B cell (primary cell): ENCODE data around the gene IER3. TPM values are rescaled to one million over a fixed set of nuclear protein-coding genes. Genes with fewer than 3 reads are reported as not detected.

ENCODE experiments used
- ATAC-seq: fragments of 200-7000 bp; cut with Tn5 transposase; one replicate; pipeline ENCODE4 v1.10.0; 2021; ENCODE audit warnings: low read depth, mild to moderate bottlenecking, moderate number of reproducible peaks, moderate library complexity
- CTCF ChIA-PET: fragments of 350-600 bp; sonication (Branson Sonifier 250); formaldehyde crosslinking; loops from one replicate; lab custom pipeline; 2021; ENCODE audit warnings: antibody characterized with exemption, inconsistent platforms; lab: Charles Lee
- POLR2A ChIA-PET: fragments of 350-600 bp; sonication (Branson Sonifier 250); formaldehyde crosslinking; loops from one replicate; lab custom pipeline; 2021; ENCODE audit warnings: antibody characterized with exemption; lab: Charles Lee
- DNase-seq: peaks from one replicate; pipeline ENCODE4 v3.0.0; 2013
- H2AFZ ChIP-seq: 2 replicates; pipeline ENCODE4 v1.6.1; 2012; ENCODE audit warnings: mild to moderate bottlenecking, low read depth, low read length; ENCODE audit not compliant: insufficient read depth, poor library complexity, severe bottlenecking
- H3K27ac ChIP-seq, 2 donors: 1 replicate in 1 of 2; 2 replicates in 1 of 2; pipeline ENCODE4 v1.5.1; 2012 to 2013; ENCODE audit warnings: low read length in 2 of 2, mild to moderate bottlenecking in 2 of 2, moderate library complexity in 1 of 2
- H3K27me3 ChIP-seq, 4 experiments: fragments of 200-600 bp in 1 of 4; sonication (generic) in 1 of 4; replicated peaks in 1 of 4; 1 replicate in 2 of 4; 2 replicates in 2 of 4; pipeline versions ENCODE4 v1.6.1 to v1.7.0; 2013 to 2016; ENCODE audit warnings: low read length in 3 of 4, mild to moderate bottlenecking in 2 of 4, mixed read lengths in 1 of 4, moderate library complexity in 1 of 4; ENCODE audit not compliant: insufficient read depth in 4 of 4, control insufficient read depth in 3 of 4; ENCODE audit errors: control extremely low read depth in 1 of 4
- H3K36me3 ChIP-seq, 2 experiments: replicated peaks in 1 of 2; 1 replicate in 1 of 2; 2 replicates in 1 of 2; pipeline versions ENCODE4 v1.6.1 to v1.7.1; 2013; ENCODE audit warnings: low read length in 1 of 2; ENCODE audit not compliant: insufficient read depth in 2 of 2, control insufficient read depth in 1 of 2; ENCODE audit errors: control extremely low read depth in 1 of 2, extremely low read depth in 1 of 2
- H3K4me1 ChIP-seq, 2 donors: fragments of 200-600 bp in 1 of 2; sonication (generic) in 1 of 2; 1 replicate in 1 of 2; 2 replicates in 1 of 2; pipeline versions ENCODE4 v1.5.1 to v1.6.1; 2013 to 2017; ENCODE audit warnings: low read length in 2 of 2; ENCODE audit not compliant: control insufficient read depth in 2 of 2, insufficient read depth in 2 of 2
- H3K4me2 ChIP-seq: replicated peaks from 2 replicates; pipeline ENCODE3; 2012; ENCODE audit warnings: mild to moderate bottlenecking, low read depth, low read length; ENCODE audit not compliant: poor library complexity, severe bottlenecking
- H3K4me3 ChIP-seq, 5 experiments: fragments of 200-600 bp in 1 of 5; sonication (generic) in 1 of 5; 1 replicate in 3 of 5; 2 replicates in 2 of 5; pipeline versions ENCODE4 v1.5.1 to v1.7.0; 2011 to 2016; ENCODE audit warnings: low read length in 4 of 5, mild to moderate bottlenecking in 4 of 5, low read depth in 2 of 5, control low read depth in 1 of 5, moderate library complexity in 1 of 5; ENCODE audit not compliant: insufficient read depth in 1 of 5; ENCODE audit errors: control extremely low read depth in 1 of 5, extremely low read depth in 1 of 5
- H3K79me2 ChIP-seq: fragments of 200-600 bp; sonication (generic); one replicate; pipeline ENCODE4 v1.6.0; 2016; ENCODE audit warnings: low read length; ENCODE audit not compliant: control insufficient read depth, insufficient read depth
- H3K9ac ChIP-seq: fragments of 200-600 bp; sonication (generic); 2 replicates; pipeline ENCODE4 v1.6.1; 2017; ENCODE audit warnings: mild to moderate bottlenecking, low read length, moderate library complexity
- H3K9me3 ChIP-seq, 3 donors: one replicate each; pipeline versions ENCODE4 v1.6.1 to v1.7.1; 2013; ENCODE audit warnings: low read length in 2 of 3; ENCODE audit not compliant: control insufficient read depth in 2 of 3, insufficient read depth in 1 of 3; ENCODE audit errors: control extremely low read depth in 1 of 3
- H4K20me1 ChIP-seq: 2 replicates; pipeline ENCODE4 v1.6.0; 2012; ENCODE audit warnings: mild to moderate bottlenecking, low read length; ENCODE audit not compliant: insufficient read depth, control insufficient read depth, poor library complexity, severe bottlenecking
- H3K27ac Mint-ChIP-seq: one replicate; pipeline ENCODE4 v1.8.0; 2021; ENCODE audit warnings: mixed read lengths
- H3K27me3 Mint-ChIP-seq: one replicate; pipeline ENCODE4 v1.8.0; 2021; ENCODE audit warnings: mixed read lengths
- H3K4me1 Mint-ChIP-seq: one replicate; pipeline ENCODE4 v1.8.0; 2021; ENCODE audit warnings: mixed read lengths
- H3K4me3 Mint-ChIP-seq: one replicate; pipeline ENCODE4 v1.8.0; 2021; ENCODE audit warnings: mixed read lengths
- H3K9me3 Mint-ChIP-seq: one replicate; pipeline ENCODE4 v1.8.0; 2022; ENCODE audit warnings: mixed read lengths; ENCODE audit not compliant: insufficient read depth
- CTCF ChIP-seq: fragments of 200-600 bp; IDR thresholded peaks from one replicate; pipeline ENCODE4 v1.8.0; 2022; ENCODE audit warnings: antibody characterized with exemption, mild to moderate bottlenecking
- EZH2 ChIP-seq: IDR thresholded peaks from 2 replicates; pipeline ENCODE4 v1.6.1; 2012; ENCODE audit warnings: borderline replicate concordance, low read depth, mild to moderate bottlenecking, moderate library complexity, low read length; ENCODE audit not compliant: insufficient read depth, poor library complexity, severe bottlenecking
- WGBS: methylation state at CpG from one replicate; pipeline ENCODE4 v1.1.5; 2013; ENCODE audit warnings: missing lambda C conversion rate; ENCODE audit not compliant: insufficient coverage; 5-methylcytosine and 5-hydroxymethylcytosine counted together
- intact Hi-C: fragments of 100-400 bp; cut with micrococcal nuclease; formaldehyde crosslinking; loops from one replicate; pipeline ENCODE4 v1.10.0; 2022
- polyA plus RNA-seq: library from polyadenylated mRNA; depleted of rRNA; stranded (reverse); fragments of >200 nt; gene quantifications from 2 replicates; pipeline ENCODE4 v1.2.3, GENCODE V29; 2012
- total RNA-seq, 2 donors: library from RNA; stranded (reverse); fragments of 120-200 nt in 1 of 2; gene quantifications; 1 replicate in 1 of 2; 2 replicates in 1 of 2; pipeline versions ENCODE4 v1.2.3 to v1.2.4, GENCODE V29; 2013 to 2022

IER3 gene
- total and polyA plus RNA-seq, 2 donors (not counting 1 experiment from before 2014, with no cell fraction given), result 3.7 to 4.2 TPM

GRCh38 chr6:30742316-30743098 lies 1.8 kb downstream of the IER3 start, which contains the start of gene FLOT1:
Gene FLOT1, minus strand, starts transcription at chr6:30742687. Its CDS starts 498 bp downstream, at chr6:30742189.
- TF ChIP-seq CTCF (no peak), EZH2 (no peak)
- H3K4me1 ChIP-seq, result peaks cover 18 to 35% of the 10 kb centered on the region in 2 donors
- no peaks in the 10 kb centered on the region for H3K27me3 ChIP-seq
- peak within 1 kb of the TSS; percentile 92 for H3K4me2 ChIP-seq
- H3K36me3 ChIP-seq, result peaks cover 0 to 9% of the 10 kb centered on the region in 2 experiments
- intact Hi-C loops, result loop anchor here (1.0 to 10.0 kb wide), 4 partner anchors 20 to 170 kb away; partner anchors contain the start of genes ABCF1 and VARS2
- H3K9me3 ChIP-seq, result no peaks in the 10 kb centered on the region
- WGBS, result under 1% methylated on average over 66 of the region's 66 CpGs
- Mint-ChIP-seq H3K4me3 (peak within 1 kb of the TSS; percentile 87), H3K9me3 (no peaks in the 10 kb centered on the region), H3K27ac (peak within 1 kb of the TSS; percentile 77), H3K27me3 (no peaks in the 10 kb centered on the region), H3K4me1 (peaks cover 46% of the 10 kb centered on the region)
- H3K9ac ChIP-seq, result peak within 1 kb of the TSS; percentile 70
- CTCF ChIA-PET, result interaction anchor here (0.7 to 4.4 kb wide), 9 partner anchors 9 to 275 kb away, joined by 3 to 23 read pairs (median 4); no protein-coding TSS in a partner anchor
- DNase-seq, result peak; percentile 85
- POLR2A ChIA-PET, result interaction anchor here (0.9 to 1.2 kb wide), 2 partner anchors 21 to 246 kb away, joined by 3 read pairs; no protein-coding TSS in a partner anchor
- H4K20me1 ChIP-seq, result no peaks in the 10 kb centered on the region
- peaks cover 4% of the 10 kb centered on the region for H3K79me2 ChIP-seq
- ATAC-seq, result peak; percentile 90
- peak within 1 kb of the TSS; percentile 80 for H2AFZ ChIP-seq
- peak within 1 kb of the TSS; percentile 56 to 82 (median 63) for H3K4me3 ChIP-seq
- H3K27ac ChIP-seq, result peak within 1 kb of the TSS in 1 of 2 donors; percentile 61
